OCI-M2 (cell line): ENCODE measurements around the gene SPTB.

ENCODE experiments used
- DNase-seq: peaks from one replicate; lab custom pipeline; 2025; ENCODE audit not compliant: unreplicated experiment; lab: John Stamatoyannopoulos, UW

The SPTB gene

DNA sequence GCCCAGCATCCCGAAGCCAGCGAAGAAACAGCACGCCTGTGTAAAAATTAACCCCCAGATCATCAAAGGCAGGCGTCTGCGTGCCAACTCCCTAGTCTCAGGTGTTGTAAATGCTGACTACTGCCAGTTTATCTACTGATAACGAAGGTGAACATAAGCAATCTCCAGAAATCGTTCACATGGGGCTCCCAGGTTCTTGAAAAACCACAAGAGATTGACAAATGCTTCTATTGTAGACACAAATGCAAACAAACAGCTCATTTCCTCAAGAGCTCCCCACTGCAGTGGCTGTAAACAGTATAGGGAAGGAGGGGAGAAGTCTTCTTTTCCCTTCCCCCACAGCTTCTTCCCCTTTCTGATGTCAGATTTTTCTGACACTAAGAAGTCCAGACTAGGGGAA lies 180.8 kb downstream of the SPTB start:
- DNase-seq: no peak

DNA sequence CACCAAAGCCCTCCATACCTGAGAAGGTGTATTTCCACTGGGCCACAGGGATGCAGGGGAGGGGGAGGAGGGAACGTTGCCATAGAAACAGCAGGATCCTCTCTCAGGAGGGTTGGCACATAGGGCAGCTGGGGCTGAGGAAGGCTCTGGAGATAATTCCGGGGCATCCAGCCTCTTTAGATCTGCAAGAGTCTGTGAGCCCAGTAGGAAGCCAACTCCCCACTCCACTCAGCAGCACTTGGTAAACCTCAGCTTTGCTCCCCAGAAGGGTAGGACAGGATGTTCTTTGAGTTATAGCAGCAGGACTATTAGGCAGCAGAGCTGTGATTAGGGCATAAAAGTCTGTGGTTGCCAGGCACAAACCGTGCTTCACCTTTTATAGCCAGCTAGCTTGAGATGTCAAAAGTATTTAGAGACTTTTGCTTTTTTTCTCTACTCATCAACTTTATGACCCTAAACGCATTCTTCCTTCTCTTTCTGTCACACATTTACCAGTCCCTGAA lies 183.3 kb downstream of the SPTB start:
- DNase-seq: no peak
